A172 (cell line): Measurements from ENCODE around the gene TMED9. TPM values are rescaled to one million over a fixed set of nuclear protein-coding genes. Genes with fewer than 3 reads are reported as not detected.
"Not testable (repeated sequence)": the region's sequence is repeated elsewhere in the genome, so short reads cannot be mapped to it uniquely, and the experiment has no call there.

Source experiments
- DNase-seq: peaks from one replicate; pipeline ENCODE4 v3.0.0-alpha.2; 2015; ENCODE audit warnings: low spot score
- total RNA-seq: library from RNA; depleted of rRNA; stranded (reverse); fragments of >200 nt; shearing (Covaris generic); gene quantifications from 2 replicates; pipeline ENCODE4 v1.2.3, GENCODE V29; 2014; rRNA removed

TMED9 gene
- 119 and 124 TPM in 2 replicates for total RNA-seq

GRCh38 chr5:177592010-177592834 lies at the start of gene TMED9:
Gene TMED9 (plus strand): TSS chr5:177592203. CDS start chr5:177592215, 12 bp downstream.
- DNase-seq: peak; percentile 60

GRCh38 chr5:177542816-177543465 lies 49.1 kb upstream of the TMED9 start:
- DNase-seq: no peak

DNA sequence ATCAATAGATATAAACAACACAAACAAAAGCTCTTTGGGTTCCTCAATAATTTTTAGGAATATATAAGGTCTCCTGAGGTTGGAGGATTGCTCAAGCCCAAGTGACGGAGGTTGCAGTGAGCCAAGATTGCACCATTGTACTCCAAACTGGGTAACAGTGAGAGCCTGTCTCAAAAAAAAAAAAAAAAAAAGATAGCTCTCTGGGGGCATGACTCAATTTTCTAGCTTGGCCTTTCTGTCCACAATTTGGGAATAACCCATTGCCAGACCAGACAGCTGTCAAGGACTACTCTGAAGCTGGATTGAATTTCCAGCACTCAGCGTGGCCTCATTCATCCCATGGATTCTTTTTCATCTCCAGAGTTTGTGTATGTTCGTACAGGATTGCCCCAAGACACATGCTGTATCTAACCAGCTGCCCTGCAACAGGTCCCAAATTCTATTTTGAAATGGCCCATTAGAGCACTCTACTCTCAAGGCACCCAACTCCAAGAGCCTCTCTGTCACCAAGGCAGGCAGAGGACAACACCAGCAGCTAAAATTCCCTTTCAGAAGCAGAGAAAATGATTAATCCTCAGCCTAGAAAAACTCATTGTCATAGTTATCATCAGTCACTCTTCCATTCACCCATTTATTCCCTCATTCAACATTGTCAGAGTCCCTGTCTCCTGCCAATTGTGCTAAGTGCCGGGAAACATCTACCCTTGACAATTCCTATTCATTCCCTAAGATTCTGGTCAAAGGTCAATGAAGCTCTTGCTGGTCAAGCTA lies 46.3 kb upstream of the TMED9 start:
- DNase-seq: no peak

GRCh38 chr5:177546258-177546741 lies 45.7 kb upstream of the TMED9 start:
- DNase-seq: peak; percentile 94

GRCh38 chr5:177547736-177548135 lies 44.3 kb upstream of the TMED9 start:
- no peak for DNase-seq

DNA sequence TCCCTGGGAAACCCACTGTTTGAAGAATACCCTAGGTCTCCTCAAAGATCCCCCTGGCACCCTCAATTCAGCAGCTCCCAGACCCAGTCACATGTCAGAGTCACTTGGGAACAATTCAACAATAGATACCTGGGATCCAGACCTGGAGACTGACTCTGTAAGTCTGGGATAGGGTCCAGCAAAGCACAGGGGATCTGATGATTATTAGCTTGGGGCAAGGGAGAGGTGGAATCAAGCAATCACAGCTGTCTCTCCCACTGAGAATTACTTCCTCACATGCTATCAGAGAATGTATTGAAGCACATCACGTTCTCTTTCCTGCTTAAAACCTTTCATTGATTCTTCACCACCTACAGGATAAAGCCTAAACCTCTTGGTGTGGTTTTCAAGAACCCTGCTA lies 43.5 kb upstream of the TMED9 start:
- no peak for DNase-seq

- no peak for DNase-seq
Observed at GRCh38 chr5:177550122-177550521, 41.9 kb upstream of the TMED9 start.

DNA sequence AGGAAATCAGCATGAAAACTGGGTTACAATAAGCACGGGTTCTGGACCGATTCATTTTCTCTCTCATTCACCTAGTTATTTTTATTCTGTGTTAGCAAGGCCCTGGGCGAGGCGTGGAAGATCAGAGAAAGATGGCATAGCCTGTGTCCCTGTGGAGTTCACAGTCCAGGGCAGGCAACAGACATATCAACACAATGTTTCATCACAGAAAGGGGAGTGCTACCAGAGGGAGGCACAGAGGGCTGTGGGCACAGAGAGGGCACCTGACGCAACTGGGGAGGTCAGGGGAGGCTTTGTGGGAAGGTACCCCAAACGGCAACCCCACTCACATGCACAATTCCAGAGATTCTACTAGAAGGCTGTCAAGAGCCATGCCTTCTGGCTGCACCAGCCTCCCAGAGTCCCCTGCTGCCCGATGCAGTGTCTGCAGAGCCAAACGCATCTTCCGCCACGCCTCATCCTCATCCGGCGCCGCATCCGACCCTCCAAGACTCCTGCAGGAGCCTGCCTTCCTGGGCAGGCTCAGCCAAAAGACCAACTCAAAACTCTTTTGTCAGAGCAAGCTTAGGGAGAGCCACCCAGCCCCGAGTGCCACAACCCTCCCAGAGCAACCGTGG lies 39.1 kb upstream of the TMED9 start:
- no peak for DNase-seq

- no peak for DNase-seq
Observed at GRCh38 chr5:177553671-177554429, 38.2 kb upstream of the TMED9 start.

DNA sequence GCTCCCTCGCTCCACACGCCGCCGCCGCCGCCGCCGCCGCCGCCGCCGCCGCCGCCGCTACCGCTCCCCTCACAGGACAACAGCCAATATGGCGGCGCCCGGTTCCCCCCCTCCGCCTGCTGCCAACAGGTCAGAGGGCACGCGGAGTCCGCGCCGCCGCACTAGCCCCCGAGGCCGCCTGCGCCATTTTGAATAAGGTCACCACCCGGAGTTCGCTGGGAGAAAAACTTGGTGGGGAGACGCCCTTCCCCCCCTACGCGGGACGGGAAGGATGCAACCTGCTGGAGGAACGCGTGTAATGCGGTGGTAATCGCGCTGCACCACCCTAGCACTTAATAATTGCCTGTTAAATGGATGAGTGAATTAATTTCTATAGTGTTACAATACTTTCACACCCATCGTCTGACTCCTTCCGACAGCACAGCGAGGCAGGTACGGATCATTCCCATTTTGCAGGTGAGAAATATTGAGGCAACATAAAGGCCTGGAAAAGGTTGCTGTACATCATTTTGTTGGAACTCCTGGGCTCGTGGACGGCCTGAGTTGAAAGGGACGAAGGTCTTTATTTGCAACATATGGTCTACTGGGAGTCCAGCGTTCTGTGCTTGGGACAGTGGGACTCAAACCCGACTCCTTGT lies 37.4 kb upstream of the TMED9 start, which contains the start of gene FAM193B:
TSS of gene FAM193B (minus strand) at position 90 of the 638 bp plus-strand sequence. CDS start 105 bp downstream, outside the sequence.
- DNase-seq: peak; percentile 88

- no peak for DNase-seq
Observed at GRCh38 chr5:177555228-177555627, 36.8 kb upstream of the TMED9 start.

- DNase-seq: no peak
Observed at GRCh38 chr5:177555665-177556064, 36.3 kb upstream of the TMED9 start.

DNA sequence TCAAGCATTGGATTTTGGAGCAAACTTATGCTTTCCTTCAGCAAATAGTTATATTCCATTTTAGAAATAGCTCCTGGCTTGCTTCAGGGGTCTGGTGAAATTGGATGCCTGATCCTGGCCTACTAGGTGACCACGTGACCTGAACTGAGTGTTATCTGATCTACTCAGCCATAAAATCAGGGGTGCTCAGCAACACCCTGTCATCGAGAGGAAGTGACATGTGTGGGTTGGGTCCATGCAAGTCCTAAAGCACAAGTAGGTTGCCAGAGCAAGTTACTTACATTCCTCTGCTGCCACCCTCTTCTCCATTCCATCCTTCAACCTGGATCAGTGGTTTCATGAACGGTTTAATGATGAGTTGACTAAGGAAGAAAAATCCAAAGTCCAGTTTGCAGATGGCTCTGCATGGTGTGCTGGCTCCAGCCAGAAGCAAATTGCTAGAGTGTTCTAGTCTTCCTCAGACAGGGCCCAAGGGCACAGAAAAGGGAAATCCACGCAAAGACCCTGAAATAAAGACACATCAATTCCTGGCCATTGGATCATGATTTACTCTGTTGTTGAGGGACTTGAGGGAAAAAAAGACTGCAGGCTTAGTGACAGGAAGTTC lies 34.9 kb upstream of the TMED9 start:
- peak; percentile 52 for DNase-seq

GRCh38 chr5:177557796-177558195 lies 34.2 kb upstream of the TMED9 start:
- no peak for DNase-seq

GRCh38 chr5:177559446-177559941 lies 32.5 kb upstream of the TMED9 start:
- DNase-seq: not testable (repeated sequence)

DNA sequence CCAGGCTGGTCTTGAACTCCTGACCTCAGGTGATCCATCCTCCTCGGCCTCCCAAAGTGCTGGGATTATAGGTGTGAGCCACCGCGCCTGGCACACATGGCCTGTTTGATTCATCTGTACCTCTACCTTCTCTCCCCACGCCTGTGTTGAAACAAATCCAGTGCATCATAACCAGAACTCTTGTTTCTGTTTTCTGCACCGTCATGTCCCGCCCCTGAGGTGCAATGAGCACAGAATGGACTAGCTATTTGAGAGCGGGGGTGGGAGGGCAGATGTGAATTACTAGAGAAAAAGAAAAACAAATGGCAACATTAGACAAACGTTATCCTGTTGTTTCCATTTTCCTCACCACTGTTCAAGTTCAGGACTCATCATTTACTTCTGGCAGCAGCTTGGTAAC lies 27.0 kb upstream of the TMED9 start:
- no peak for DNase-seq

DNA sequence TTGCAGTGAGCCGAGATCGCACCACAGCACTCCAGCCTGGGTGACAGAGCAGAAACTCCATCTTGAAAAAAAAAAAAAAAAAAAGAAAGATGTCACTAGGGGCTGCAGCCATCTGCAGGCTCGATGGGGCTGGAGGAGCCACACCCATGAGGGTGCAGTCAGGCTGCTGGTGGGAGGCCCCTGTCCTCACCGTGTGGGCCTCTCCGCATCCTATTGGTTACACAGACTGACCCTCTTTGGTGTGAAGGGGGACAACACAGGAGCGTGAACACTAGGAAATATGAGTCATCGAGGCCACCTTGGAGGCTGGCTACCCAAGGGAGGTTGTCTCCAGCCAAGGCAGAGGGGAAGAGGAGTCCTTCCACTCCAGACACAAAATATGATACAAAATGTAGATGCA lies 23.7 kb upstream of the TMED9 start:
- DNase-seq: no peak

DNA sequence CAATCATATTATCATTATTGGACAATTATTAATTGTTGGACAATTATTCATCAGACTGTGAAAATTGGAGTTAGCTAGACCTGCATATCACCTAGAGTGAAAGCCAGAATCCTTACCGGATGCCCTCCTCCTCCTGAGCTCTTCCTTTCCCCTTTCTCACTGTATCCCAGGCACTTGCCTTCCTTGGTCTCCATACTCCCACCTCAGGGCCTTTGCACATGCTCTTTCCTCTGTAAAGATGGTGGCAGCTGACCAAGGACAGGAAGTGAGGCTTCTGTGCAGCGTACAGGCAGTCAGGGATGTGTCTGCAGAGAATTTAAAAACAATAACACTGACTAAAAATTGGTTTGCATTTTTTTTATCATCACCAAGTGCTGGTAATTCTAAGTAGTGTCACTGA lies 22.1 kb upstream of the TMED9 start:
- no peak for DNase-seq

GRCh38 chr5:177575488-177575887 lies 16.5 kb upstream of the TMED9 start:
- no peak for DNase-seq

- DNase-seq: no peak
Observed at GRCh38 chr5:177576169-177576568, 15.8 kb upstream of the TMED9 start.
